Endothelial cell of umbilical vein (primary cell): ENCODE data around the gene CHST8. TPM values are rescaled to one million over a fixed set of nuclear protein-coding genes. Genes with fewer than 3 reads are reported as not detected.

Experiments
- BruUV-seq: library from RNA; stranded (reverse); fragments of 400-500 nt; replicated peaks from 2 replicates; lab custom pipeline; 2021; lab: Mats Ljungman, UMichigan
- CTCF ChIA-PET: fragments of 300-600, 350-600 bp; sonication (Branson Sonifier 250); formaldehyde crosslinking; loops from one replicate; lab custom pipeline; 2021; ENCODE audit warnings: antibody characterized with exemption, inconsistent platforms; lab: Charles Lee
- POLR2A ChIA-PET: fragments of 300-600, 350-600 bp; sonication (Branson Sonifier 250); formaldehyde crosslinking; loops from one replicate; lab custom pipeline; 2021; ENCODE audit warnings: antibody characterized with exemption, inconsistent platforms; lab: Charles Lee
- DNase-seq: peaks from one replicate; pipeline ENCODE4 v3.0.0-alpha.2; 2011; ENCODE audit warnings: low read depth, low spot score
- FAIRE-seq: peaks from 2 replicates; lab custom pipeline; 2011; peaks lifted over from hg19 to GRCh38; lab: Jason Lieb, UNC
- H2AFZ ChIP-seq: 2 replicates; pipeline ENCODE4 v1.6.0; 2012; ENCODE audit warnings: low read depth, low read length, control low read depth, inconsistent platforms
- H3K27ac ChIP-seq: 2 replicates; pipeline ENCODE4 v1.5.1; 2011; ENCODE audit warnings: low read depth, mild to moderate bottlenecking, control low read depth, low read length, moderate library complexity; ENCODE audit not compliant: insufficient read depth
- H3K27me3 ChIP-seq, 2 experiments: 2 replicates each; pipeline versions ENCODE4 v1.6.0 to v1.6.1; 2011; ENCODE audit warnings: low read length in 2 of 2, mixed read lengths in 1 of 2; ENCODE audit not compliant: control insufficient read depth in 2 of 2, insufficient read depth in 2 of 2
- H3K36me3 ChIP-seq, 2 experiments: 2 replicates in 1 of 2; 3 replicates in 1 of 2; pipeline ENCODE4 v1.5.1; 2011; ENCODE audit warnings: low read length in 2 of 2, mild to moderate bottlenecking in 1 of 2, moderate library complexity in 1 of 2; ENCODE audit not compliant: control insufficient read depth in 2 of 2, insufficient read depth in 2 of 2; ENCODE audit errors: extremely low read depth in 1 of 2
- H3K4me1 ChIP-seq: 3 replicates; pipeline ENCODE4 v1.5.1; 2011; ENCODE audit warnings: mild to moderate bottlenecking, low read length; ENCODE audit not compliant: control insufficient read depth, insufficient read depth; ENCODE audit errors: extremely low read depth
- H3K4me2 ChIP-seq: 2 replicates; pipeline ENCODE4 v1.6.1; 2011; ENCODE audit warnings: low read length, control low read depth, mixed read lengths; ENCODE audit not compliant: insufficient read depth
- H3K4me3 ChIP-seq, 3 experiments: fragments of 200-600 bp in 1 of 3; sonication (generic), shearing (Covaris generic) in 1 of 3; replicated peaks in 1 of 3; 2 replicates each; pipeline ENCODE4 v1.5.1; 2011 to 2016; ENCODE audit warnings: control low read depth in 3 of 3, low read length in 3 of 3, mild to moderate bottlenecking in 2 of 3, inconsistent platforms in 1 of 3, low read depth in 1 of 3, moderate library complexity in 1 of 3; ENCODE audit not compliant: insufficient read depth in 1 of 3
- H3K79me2 ChIP-seq: 2 replicates; pipeline ENCODE4 v1.6.0; 2012; ENCODE audit warnings: low read length, inconsistent platforms; ENCODE audit not compliant: control insufficient read depth, insufficient read depth
- H3K9ac ChIP-seq: replicated peaks from 2 replicates; pipeline ENCODE3; 2011; ENCODE audit warnings: low read length, control low read depth; ENCODE audit not compliant: insufficient read depth; ENCODE audit errors: extremely low read depth
- H3K9me1 ChIP-seq: replicated peaks from 3 replicates; pipeline ENCODE4 v1.6.0; 2011; ENCODE audit warnings: mild to moderate bottlenecking, low read length; ENCODE audit not compliant: control insufficient read depth, insufficient read depth; ENCODE audit errors: extremely low read depth
- H3K9me3 ChIP-seq: replicated peaks from 2 replicates; pipeline ENCODE4 v1.5.1; 2012; ENCODE audit warnings: low read length, inconsistent platforms; ENCODE audit not compliant: control insufficient read depth, insufficient read depth
- H4K20me1 ChIP-seq: replicated peaks from 2 replicates; pipeline ENCODE3; 2011; ENCODE audit warnings: mild to moderate bottlenecking, low read length; ENCODE audit not compliant: control insufficient read depth, insufficient read depth; ENCODE audit errors: extremely low read depth
- CTCF ChIP-seq, 2 donors: IDR thresholded peaks; 1 replicate in 1 of 2; 2 replicates in 1 of 2; pipeline ENCODE4 v1.5.1; 2011; ENCODE audit warnings: low read length in 2 of 2, mild to moderate bottlenecking in 2 of 2, moderate library complexity in 2 of 2, control low read depth in 1 of 2, inconsistent platforms in 1 of 2, low read depth in 1 of 2; ENCODE audit not compliant: insufficient read depth in 1 of 2; ENCODE audit errors: extremely low read depth in 1 of 2
- EZH2 ChIP-seq: IDR thresholded peaks from 2 replicates; pipeline ENCODE4 v1.6.1; 2012; ENCODE audit warnings: borderline replicate concordance, low read depth, mild to moderate bottlenecking, moderate library complexity, low read length, inconsistent platforms; ENCODE audit not compliant: severe bottlenecking
- FOS ChIP-seq: IDR thresholded peaks from 2 replicates; pipeline ENCODE4 v1.6.1; 2011; ENCODE audit warnings: mild to moderate bottlenecking, low read length, moderate library complexity, borderline replicate concordance; ENCODE audit not compliant: insufficient read depth
- GATA2 ChIP-seq: IDR thresholded peaks from 2 replicates; pipeline ENCODE4 v1.7.0; 2011; ENCODE audit warnings: low read depth, mild to moderate bottlenecking, moderate library complexity, mixed read lengths, low read length; ENCODE audit not compliant: insufficient read length, insufficient read depth
- JUN ChIP-seq: IDR thresholded peaks from 2 replicates; pipeline ENCODE4 v1.6.1; 2011; ENCODE audit warnings: borderline replicate concordance, low read depth; ENCODE audit not compliant: insufficient read length, insufficient read depth
- MYC ChIP-seq: IDR thresholded peaks from one replicate; pipeline ENCODE4 v1.6.1; 2011; ENCODE audit warnings: mild to moderate bottlenecking, low read depth, low read length
- POLR2A ChIP-seq: IDR thresholded peaks from 2 replicates; pipeline ENCODE4 v1.6.1; 2012; ENCODE audit warnings: low read depth, mild to moderate bottlenecking, control low read depth, low read length
- POLR2AphosphoS5 ChIP-seq: IDR thresholded peaks from 2 replicates; pipeline ENCODE4 v1.6.1; 2012; ENCODE audit warnings: low read depth, mild to moderate bottlenecking, control low read depth, low read length, moderate library complexity; ENCODE audit not compliant: insufficient read depth
- dilution Hi-C: fragments of 300-500 bp; cut with MboI; formaldehyde crosslinking; loops from one replicate; pipeline ENCODE4 v1.15.0; 2019; ENCODE audit warnings: low sequenced_read_pairs; ENCODE audit not compliant: extremely low pct_ligation_motif_present
- intact Hi-C: fragments of 100-400 bp; cut with micrococcal nuclease; formaldehyde crosslinking; loops from one replicate; pipeline ENCODE4 v1.10.0; 2022
- polyA plus RNA-seq, 4 experiments: library from polyadenylated mRNA; depleted of rRNA in 3 of 4; stranded (reverse) in 3 of 4; unstranded in 1 of 4; fragments of >200 nt; gene quantifications; 2 replicates each; pipeline versions ENCODE4 v1.2.1 to v1.2.3, GENCODE V29; 2011 to 2012; ENCODE audit warnings: missing spikeins in 1 of 4
- total RNA-seq: library from RNA; stranded (reverse); gene quantifications from 2 replicates; pipeline ENCODE4 v1.2.3, GENCODE V29; 2021
- TF ChIP-seq, protein P1 (sequence below): IDR thresholded peaks from 2 replicates; pipeline ENCODE4 v1.6.1; 2011; ENCODE audit not compliant: insufficient read depth, insufficient read length

Gene CHST8
- total and polyA plus RNA-seq, 2 donors (not counting 3 experiments of a cell fraction or from before 2014, with no cell fraction given), result not detected

DNA sequence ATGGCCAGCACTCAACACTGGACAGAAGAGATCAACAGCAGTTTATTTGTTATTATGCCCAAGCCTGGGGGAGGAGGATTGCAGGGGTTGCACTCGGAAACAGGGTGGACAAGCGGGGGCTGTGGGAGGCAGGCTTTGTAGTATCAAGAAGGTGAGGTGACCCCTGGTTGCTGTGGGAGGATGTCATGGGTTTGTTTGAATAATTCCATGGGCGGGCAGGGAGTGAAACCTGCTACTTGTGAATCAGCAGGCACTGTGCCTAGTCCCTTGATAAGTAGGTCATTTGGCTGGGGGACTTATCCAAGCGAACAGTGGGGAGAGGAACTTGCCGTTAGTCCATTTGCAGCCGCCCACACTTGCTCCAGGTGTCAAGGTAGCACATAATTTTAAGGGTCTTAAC, 90.5 kb downstream of the CHST8 start:
- ChIA-PET POLR2A (no interaction called here), CTCF (no interaction called here)
- H3K4me3 ChIP-seq, result no peak overlapping the region
- TF ChIP-seq JUN (no peak), POLR2AphosphoS5 (no peak), EZH2 (no peak), MYC (no peak), FOS (no peak), CTCF (IDR thresholded peaks at IDR 0.05; ENCODE audit: extremely low read depth in 1 of 2, insufficient read depth in 1 of 2, low read depth in 1 of 2, low read length in 2 of 2) (no peak), GATA2 (no peak), POLR2A (no peak)
- TF ChIP-seq, protein P1, sequence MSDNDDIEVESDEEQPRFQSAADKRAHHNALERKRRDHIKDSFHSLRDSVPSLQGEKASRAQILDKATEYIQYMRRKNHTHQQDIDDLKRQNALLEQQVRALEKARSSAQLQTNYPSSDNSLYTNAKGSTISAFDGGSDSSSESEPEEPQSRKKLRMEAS, result no peak
- H3K4me2 ChIP-seq, result no peak overlapping the region
- intact Hi-C loops (no loop called here), dilution Hi-C loops (no loop called here)
- H2AFZ ChIP-seq, result no peak overlapping the region
- H3K4me1 ChIP-seq, result no peaks in the 10 kb centered on the region
- no peaks in the 10 kb centered on the region for H3K27me3 ChIP-seq
- no peak overlapping the region for H3K27ac ChIP-seq
- no peak overlapping the region for H3K9ac ChIP-seq
- H3K9me1 ChIP-seq, result no peaks in the 10 kb centered on the region
- DNase-seq (no peak), FAIRE-seq (no peak)
- no TSS peak for BruUV-seq
- H3K79me2 ChIP-seq, result no peaks in the 10 kb centered on the region
- no peaks in the 10 kb centered on the region for H4K20me1 ChIP-seq
- H3K36me3 ChIP-seq, result no peaks in the 10 kb centered on the region
- no peaks in the 10 kb centered on the region for H3K9me3 ChIP-seq
